ENCODE measurements around the gene HAX1.
A peak's percentile ranks its signal among the peaks of the same experiment; 100 is the strongest.
"Not testable (repeated sequence)": the region's sequence is repeated elsewhere in the genome, so short reads cannot be mapped to it uniquely, and the experiment has no call there.

HAX1 gene

GRCh38 chr1:154288661-154289060 is 16.2 kb downstream of the HAX1 start:
- DNase-seq, result no peak

- DNase-seq, result no peak
Observed at GRCh38 chr1:154290921-154291320, 18.5 kb downstream of the HAX1 start.

GRCh38 chr1:154295408-154296235 is 23.2 kb downstream of the HAX1 start:
- no peak for DNase-seq

GRCh38 chr1:154301582-154301981 is 29.2 kb downstream of the HAX1 start:
- no peak for DNase-seq

- no peak for DNase-seq
Observed at GRCh38 chr1:154304664-154305337, 32.4 kb downstream of the HAX1 start.

GRCh38 chr1:154306151-154306550 is 33.7 kb downstream of the HAX1 start:
- no peak for DNase-seq

GRCh38 chr1:154307670-154308270 is 35.3 kb downstream of the HAX1 start:
- not testable (repeated sequence) for DNase-seq

GRCh38 chr1:154309136-154309535 is 36.7 kb downstream of the HAX1 start:
- DNase-seq, result not testable (repeated sequence)

- DNase-seq, result not testable (repeated sequence)
Observed at GRCh38 chr1:154312229-154313065, 40.0 kb downstream of the HAX1 start.

- DNase-seq, result no peak
Observed at GRCh38 chr1:154313066-154313356, 40.6 kb downstream of the HAX1 start.

GRCh38 chr1:154314226-154314625 is 41.8 kb downstream of the HAX1 start:
- not testable (repeated sequence) for DNase-seq

- DNase-seq, result no peak
Observed at GRCh38 chr1:154316704-154317103, 44.3 kb downstream of the HAX1 start.

GRCh38 chr1:154318386-154318785 is 46.0 kb downstream of the HAX1 start:
- no peak for DNase-seq

- no peak for DNase-seq
Observed at GRCh38 chr1:154320882-154321608, 48.6 kb downstream of the HAX1 start, which contains the start of gene AQP10. Gene AQP10, plus strand, starts transcription at chr1:154321093. Its CDS starts 63 bp downstream, at chr1:154321156.

- DNase-seq, result not testable (repeated sequence)
Observed at GRCh38 chr1:154321609-154321934, 49.1 kb downstream of the HAX1 start.

GRCh38 chr1:154323493-154323892 is 51.1 kb downstream of the HAX1 start:
- no peak for DNase-seq

- DNase-seq, result no peak
Observed at GRCh38 chr1:154324241-154324640, 51.8 kb downstream of the HAX1 start.

GRCh38 chr1:154324669-154325582 is 52.5 kb downstream of the HAX1 start, which contains the start of gene ATP8B2:
Gene ATP8B2, plus strand, starts transcription at chr1:154325525. Its CDS starts 2,617 bp downstream, at chr1:154328142.
- peak; percentile 93 for DNase-seq

All from activated CD8-positive, alpha-beta memory T cell treated with anti-CD3 and anti-CD28 coated beads for 24 hours (primary cell).